Osteoblast (primary cell): ENCODE results near the gene ETFRF1. TPM values are rescaled to one million over a fixed set of nuclear protein-coding genes. Genes with fewer than 3 reads are reported as not detected.

Experiments used
- DNase-seq: peaks from one replicate; pipeline ENCODE4 v3.0.0; 2011; ENCODE audit warnings: low spot score, mixed read lengths; ENCODE audit not compliant: insufficient read length; ENCODE audit errors: missing footprints
- H2AFZ ChIP-seq: 2 replicates; pipeline ENCODE4 v1.6.0; 2011; ENCODE audit warnings: mild to moderate bottlenecking, low read length
- H3K27ac ChIP-seq: 2 replicates; pipeline ENCODE4 v1.5.1; 2011; ENCODE audit warnings: mild to moderate bottlenecking, low read depth, low read length, moderate library complexity
- H3K27me3 ChIP-seq: 2 replicates; pipeline ENCODE4 v1.6.0; 2012; ENCODE audit warnings: mild to moderate bottlenecking, control low read depth, inconsistent platforms, low read length, moderate library complexity; ENCODE audit not compliant: insufficient read depth
- H3K36me3 ChIP-seq: 2 replicates; pipeline ENCODE4 v1.5.1; 2011; ENCODE audit warnings: mild to moderate bottlenecking, low read length, control low read depth, moderate library complexity; ENCODE audit not compliant: insufficient read depth
- H3K4me1 ChIP-seq: 2 replicates; pipeline ENCODE4 v1.5.1; 2011; ENCODE audit warnings: mild to moderate bottlenecking, low read length, control low read depth, moderate library complexity; ENCODE audit not compliant: insufficient read depth
- H3K4me2 ChIP-seq: 2 replicates; pipeline ENCODE4 v1.6.0; 2011; ENCODE audit warnings: mild to moderate bottlenecking, low read length; ENCODE audit not compliant: insufficient read depth
- H3K4me3 ChIP-seq: fragments of 200-600 bp; sonication (generic); 3 replicates; pipeline ENCODE4 v1.5.1; 2012; ENCODE audit warnings: mild to moderate bottlenecking, low read length, inconsistent platforms; ENCODE audit not compliant: insufficient read depth
- H3K79me2 ChIP-seq: 2 replicates; pipeline ENCODE4 v1.6.0; 2012; ENCODE audit warnings: mild to moderate bottlenecking, low read length, control low read depth, inconsistent platforms; ENCODE audit not compliant: insufficient read depth
- H3K9me3 ChIP-seq: 2 replicates; pipeline ENCODE4 v1.5.1; 2011; ENCODE audit warnings: low read depth, low read length, control low read depth
- H4K20me1 ChIP-seq: 2 replicates; pipeline ENCODE4 v1.6.0; 2012; ENCODE audit warnings: mild to moderate bottlenecking, low read length, control low read depth; ENCODE audit not compliant: insufficient read depth
- total RNA-seq: library from RNA; depleted of rRNA; stranded (reverse); fragments of >200 nt; gene quantifications from 2 replicates; pipeline ENCODE4 v1.2.3, GENCODE V29; 2012
- TF ChIP-seq, protein P1 (sequence below): IDR thresholded peaks from 2 replicates; pipeline ENCODE4 v1.5.1; 2011; ENCODE audit warnings: mild to moderate bottlenecking, low read depth, low read length, moderate library complexity; ENCODE audit errors: extremely low read depth

ETFRF1 gene
- total RNA-seq, 1 donor = 27.9 TPM

DNA sequence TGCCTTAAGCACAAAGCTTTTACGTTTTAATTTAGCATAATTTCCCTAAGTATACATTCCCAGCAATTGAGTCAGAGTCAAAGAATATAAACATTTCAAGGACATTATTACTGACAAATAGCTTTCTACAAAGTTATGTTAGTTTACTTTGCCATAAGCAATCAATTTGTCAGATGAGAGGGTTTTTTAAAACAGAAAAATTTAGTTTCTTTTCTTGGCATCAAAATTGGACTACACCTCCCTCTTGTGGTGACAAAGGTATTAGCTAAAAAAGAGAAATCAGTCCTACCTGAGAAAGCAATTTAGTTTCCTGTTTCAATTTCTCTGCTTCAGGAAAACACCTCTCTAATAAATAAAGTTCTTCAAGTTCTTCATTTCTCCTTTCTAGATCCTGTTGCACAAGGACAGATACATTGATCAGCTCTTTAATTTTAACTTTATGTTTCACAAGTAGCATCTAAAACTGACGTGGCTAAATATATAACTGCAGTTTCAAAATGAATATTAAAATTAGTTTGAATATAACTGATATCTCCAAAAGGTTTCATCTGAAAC, 39.9 kb upstream of the ETFRF1 start:
- H3K9me3 ChIP-seq = no peaks in the 10 kb centered on the region
- no peaks in the 10 kb centered on the region for H3K36me3 ChIP-seq
- H2AFZ ChIP-seq = no peak overlapping the region
- no peaks in the 10 kb centered on the region for H3K27me3 ChIP-seq
- no peak overlapping the region for H3K27ac ChIP-seq
- peaks cover 6% of the 10 kb centered on the region for H3K4me1 ChIP-seq
- TF ChIP-seq, protein P1, sequence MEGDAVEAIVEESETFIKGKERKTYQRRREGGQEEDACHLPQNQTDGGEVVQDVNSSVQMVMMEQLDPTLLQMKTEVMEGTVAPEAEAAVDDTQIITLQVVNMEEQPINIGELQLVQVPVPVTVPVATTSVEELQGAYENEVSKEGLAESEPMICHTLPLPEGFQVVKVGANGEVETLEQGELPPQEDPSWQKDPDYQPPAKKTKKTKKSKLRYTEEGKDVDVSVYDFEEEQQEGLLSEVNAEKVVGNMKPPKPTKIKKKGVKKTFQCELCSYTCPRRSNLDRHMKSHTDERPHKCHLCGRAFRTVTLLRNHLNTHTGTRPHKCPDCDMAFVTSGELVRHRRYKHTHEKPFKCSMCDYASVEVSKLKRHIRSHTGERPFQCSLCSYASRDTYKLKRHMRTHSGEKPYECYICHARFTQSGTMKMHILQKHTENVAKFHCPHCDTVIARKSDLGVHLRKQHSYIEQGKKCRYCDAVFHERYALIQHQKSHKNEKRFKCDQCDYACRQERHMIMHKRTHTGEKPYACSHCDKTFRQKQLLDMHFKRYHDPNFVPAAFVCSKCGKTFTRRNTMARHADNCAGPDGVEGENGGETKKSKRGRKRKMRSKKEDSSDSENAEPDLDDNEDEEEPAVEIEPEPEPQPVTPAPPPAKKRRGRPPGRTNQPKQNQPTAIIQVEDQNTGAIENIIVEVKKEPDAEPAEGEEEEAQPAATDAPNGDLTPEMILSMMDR = peak; percentile 76
- no peaks in the 10 kb centered on the region for H4K20me1 ChIP-seq
- DNase-seq = peak; percentile 69
- no peak overlapping the region for H3K4me3 ChIP-seq
- no peak overlapping the region for H3K4me2 ChIP-seq
- H3K79me2 ChIP-seq = no peaks in the 10 kb centered on the region

DNA sequence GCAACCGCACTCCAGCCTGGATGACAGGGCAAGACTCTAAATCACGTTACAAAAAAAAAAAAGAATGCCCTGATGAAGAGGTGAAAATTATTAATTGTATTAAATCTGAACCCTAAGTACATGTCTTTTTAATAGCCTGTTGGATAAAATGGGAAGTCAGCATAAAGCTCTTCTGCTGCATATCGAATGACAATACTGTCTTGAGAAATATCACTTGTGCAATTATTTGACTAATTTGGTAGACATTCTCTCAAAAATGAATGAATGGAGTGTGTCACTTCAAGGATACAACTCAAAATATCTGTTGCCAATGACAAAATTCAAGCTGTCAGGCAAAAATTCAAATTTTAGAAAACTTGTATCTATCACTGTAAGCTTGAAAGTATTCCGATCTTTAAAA, 39.0 kb upstream of the ETFRF1 start:
- H3K36me3 ChIP-seq = no peaks in the 10 kb centered on the region
- H3K79me2 ChIP-seq = no peaks in the 10 kb centered on the region
- no peaks in the 10 kb centered on the region for H4K20me1 ChIP-seq
- H3K9me3 ChIP-seq = no peaks in the 10 kb centered on the region
- H3K4me1 ChIP-seq = peaks cover 6% of the 10 kb centered on the region
- no peak for DNase-seq
- no peak overlapping the region for H3K4me3 ChIP-seq
- H3K27ac ChIP-seq = no peak overlapping the region
- TF ChIP-seq, protein P1 = no peak
- H3K4me2 ChIP-seq = no peak overlapping the region
- no peak overlapping the region for H2AFZ ChIP-seq
- H3K27me3 ChIP-seq = no peaks in the 10 kb centered on the region

DNA sequence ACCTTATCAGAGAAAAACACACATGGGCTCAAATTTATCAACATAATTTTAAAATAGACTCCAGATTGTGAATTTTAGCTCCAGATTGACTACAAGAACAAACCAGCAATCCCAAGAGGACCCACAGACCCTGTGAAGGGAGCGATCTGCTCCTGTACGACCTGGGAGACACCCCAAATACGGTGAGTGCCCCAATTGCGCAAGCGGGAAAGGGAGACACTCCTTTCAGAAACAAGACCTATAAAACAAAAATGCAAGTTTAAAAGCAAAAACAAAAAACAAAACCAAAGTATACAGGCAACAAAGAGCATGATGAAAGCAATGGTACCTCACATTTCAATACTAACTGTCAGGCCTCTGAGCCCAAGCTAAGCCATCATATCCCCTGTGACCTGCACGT, 32.2 kb upstream of the ETFRF1 start:
- no peaks in the 10 kb centered on the region for H3K9me3 ChIP-seq
- H3K4me1 ChIP-seq = no peaks in the 10 kb centered on the region
- no peak overlapping the region for H3K27ac ChIP-seq
- H3K4me3 ChIP-seq = no peak overlapping the region
- no peaks in the 10 kb centered on the region for H3K36me3 ChIP-seq
- DNase-seq = no peak
- H3K27me3 ChIP-seq = peaks cover 13% of the 10 kb centered on the region
- H3K79me2 ChIP-seq = no peaks in the 10 kb centered on the region
- no peak overlapping the region for H3K4me2 ChIP-seq
- no peak overlapping the region for H2AFZ ChIP-seq
- TF ChIP-seq, protein P1 = no peak
- no peaks in the 10 kb centered on the region for H4K20me1 ChIP-seq

DNA sequence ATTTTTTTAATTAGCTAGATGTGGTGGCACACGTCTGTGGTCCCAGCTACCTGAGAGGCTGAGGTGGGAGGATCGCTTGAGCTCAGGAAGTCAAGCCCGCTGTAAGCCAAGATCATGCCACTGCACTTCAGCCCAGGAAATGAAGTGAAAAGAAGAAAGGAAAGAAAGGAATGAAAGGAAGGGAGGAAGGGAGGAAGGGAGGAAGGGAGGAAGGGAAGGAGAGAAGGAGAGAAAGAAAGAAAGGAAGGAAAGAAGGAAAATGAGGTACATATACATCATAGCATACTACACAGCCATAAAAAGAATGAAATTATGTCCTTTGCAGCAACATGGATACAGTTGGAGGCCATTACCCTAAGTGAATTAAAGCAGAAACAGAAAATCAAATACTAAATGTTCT, 12.3 kb upstream of the ETFRF1 start:
- no peak overlapping the region for H3K4me2 ChIP-seq
- no peaks in the 10 kb centered on the region for H3K27me3 ChIP-seq
- no peaks in the 10 kb centered on the region for H3K9me3 ChIP-seq
- H3K36me3 ChIP-seq = no peaks in the 10 kb centered on the region
- DNase-seq = no peak
- H4K20me1 ChIP-seq = no peaks in the 10 kb centered on the region
- H3K4me1 ChIP-seq = peaks cover 10% of the 10 kb centered on the region
- no peak overlapping the region for H3K27ac ChIP-seq
- no peak overlapping the region for H2AFZ ChIP-seq
- H3K4me3 ChIP-seq = no peak overlapping the region
- H3K79me2 ChIP-seq = no peaks in the 10 kb centered on the region
- TF ChIP-seq, protein P1 = no peak
